ENCODE data around the gene GNMT.

The GNMT gene

DNA sequence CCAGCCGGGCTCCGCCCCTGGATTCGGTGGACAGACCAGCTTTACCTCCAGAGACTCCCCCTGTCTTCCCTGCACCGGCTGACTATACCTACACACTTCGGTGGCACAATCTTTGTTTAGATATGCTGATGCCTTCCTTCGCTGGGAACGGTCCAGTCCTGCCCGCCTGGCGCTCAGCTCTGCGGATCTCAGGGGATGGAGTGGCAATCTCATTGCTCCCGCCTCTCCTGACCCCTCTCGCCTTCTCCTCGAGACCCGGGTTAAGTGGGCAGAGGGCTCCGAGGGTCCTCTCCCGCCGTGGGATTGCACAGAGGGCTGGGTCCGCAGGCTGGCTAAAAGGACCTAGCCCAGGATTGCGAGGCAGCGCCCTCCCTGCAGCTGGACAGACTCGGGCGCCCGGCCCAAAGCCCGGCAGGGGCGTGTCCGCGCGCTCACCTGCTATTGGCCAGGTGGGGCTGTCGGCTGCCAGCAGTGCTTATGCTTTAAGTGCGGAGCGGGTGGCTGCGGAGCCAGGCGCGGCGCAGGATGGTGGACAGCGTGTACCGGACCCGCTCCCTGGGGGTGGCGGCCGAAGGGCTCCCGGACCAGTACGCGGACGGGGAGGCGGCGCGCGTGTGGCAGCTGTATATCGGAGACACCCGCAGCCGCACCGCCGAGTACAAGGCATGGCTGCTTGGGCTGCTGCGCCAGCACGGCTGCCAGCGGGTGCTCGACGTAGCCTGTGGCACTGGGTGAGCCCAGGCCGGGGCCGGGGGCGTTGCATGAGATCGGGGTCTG lies at the start of gene GNMT:
Gene GNMT (plus strand): TSS at position 512 of the 777 bp plus-strand sequence. CDS start 14 bp downstream, at position 526.
- Histone ChIP-seq H3K4me1 (ENCODE audit: control insufficient read depth in 1 of 2, insufficient read depth in 1 of 2, low read depth in 1 of 2, low read length in 1 of 2) (peaks cover 14% of the 10 kb centered on the region in 2 experiments), H3K4me3 (ENCODE audit: low read depth in 1 of 2, low read length in 1 of 2) (peak within 1 kb of the TSS; percentile 51 to 63), H3K36me3 (peaks cover 38% of the 10 kb centered on the region), H3K27me3 (peaks cover 35% of the 10 kb centered on the region), H3K9me3 (no peaks in the 10 kb centered on the region), H3K27ac (no peak within 1 kb of the TSS)
- TF ChIP-seq, protein P1, sequence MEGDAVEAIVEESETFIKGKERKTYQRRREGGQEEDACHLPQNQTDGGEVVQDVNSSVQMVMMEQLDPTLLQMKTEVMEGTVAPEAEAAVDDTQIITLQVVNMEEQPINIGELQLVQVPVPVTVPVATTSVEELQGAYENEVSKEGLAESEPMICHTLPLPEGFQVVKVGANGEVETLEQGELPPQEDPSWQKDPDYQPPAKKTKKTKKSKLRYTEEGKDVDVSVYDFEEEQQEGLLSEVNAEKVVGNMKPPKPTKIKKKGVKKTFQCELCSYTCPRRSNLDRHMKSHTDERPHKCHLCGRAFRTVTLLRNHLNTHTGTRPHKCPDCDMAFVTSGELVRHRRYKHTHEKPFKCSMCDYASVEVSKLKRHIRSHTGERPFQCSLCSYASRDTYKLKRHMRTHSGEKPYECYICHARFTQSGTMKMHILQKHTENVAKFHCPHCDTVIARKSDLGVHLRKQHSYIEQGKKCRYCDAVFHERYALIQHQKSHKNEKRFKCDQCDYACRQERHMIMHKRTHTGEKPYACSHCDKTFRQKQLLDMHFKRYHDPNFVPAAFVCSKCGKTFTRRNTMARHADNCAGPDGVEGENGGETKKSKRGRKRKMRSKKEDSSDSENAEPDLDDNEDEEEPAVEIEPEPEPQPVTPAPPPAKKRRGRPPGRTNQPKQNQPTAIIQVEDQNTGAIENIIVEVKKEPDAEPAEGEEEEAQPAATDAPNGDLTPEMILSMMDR (IDR thresholded peaks at IDR 0.05): no peak

DNA sequence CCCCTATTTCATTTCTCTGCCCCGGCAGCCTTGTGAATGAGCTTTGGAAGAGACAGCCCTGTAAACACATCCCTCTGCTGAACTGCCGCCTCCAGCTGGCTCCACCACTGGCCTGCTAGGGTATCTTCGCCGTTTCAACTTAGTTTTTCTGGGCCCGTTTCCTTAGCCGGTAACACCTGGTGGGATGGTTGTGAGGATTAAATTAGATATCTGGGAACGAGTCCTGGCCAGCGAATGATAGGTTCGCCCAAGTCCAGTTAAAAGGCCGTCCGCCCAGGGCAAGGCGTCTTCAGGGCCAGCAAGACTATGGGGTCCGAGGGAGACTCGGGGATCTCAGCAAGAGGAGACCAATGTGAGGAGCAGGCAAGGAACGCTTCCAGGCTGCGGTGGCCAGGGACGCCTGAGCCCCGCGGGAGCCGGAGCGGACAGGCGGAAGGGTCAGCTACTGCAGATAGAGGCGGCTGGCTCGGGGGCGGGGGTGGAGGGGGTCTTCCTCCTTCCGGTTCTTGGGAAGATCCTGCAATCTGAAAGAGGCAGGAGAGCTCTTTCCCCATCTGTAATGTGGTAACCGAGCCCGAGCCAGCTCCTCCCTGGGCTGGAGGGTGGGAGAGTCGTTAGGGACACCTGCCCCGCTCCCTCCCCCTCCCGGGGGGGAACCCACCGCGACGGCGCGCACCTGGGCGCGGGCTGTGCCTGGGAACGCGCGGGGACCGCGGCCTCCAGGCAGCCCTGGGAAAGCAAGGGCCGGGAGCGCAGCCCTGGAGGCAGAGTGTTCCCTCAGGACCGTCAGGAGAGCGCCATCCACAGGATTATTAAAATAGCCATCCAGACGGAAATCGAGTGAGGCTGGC lies 49.2 kb upstream of the GNMT start:
- Histone ChIP-seq H3K4me1 (ENCODE audit: control insufficient read depth in 1 of 2, insufficient read depth in 1 of 2, low read depth in 1 of 2, low read length in 1 of 2) (peaks cover 3 to 5% of the 10 kb centered on the region in 2 experiments), H3K36me3 (no peaks in the 10 kb centered on the region), H3K27me3 (peaks cover 22% of the 10 kb centered on the region), H3K27ac (no peak overlapping the region), H3K9me3 (no peaks in the 10 kb centered on the region), H3K4me3 (ENCODE audit: low read depth in 1 of 2, low read length in 1 of 2) (no peak overlapping the region)
- TF ChIP-seq, protein P1 (IDR thresholded peaks at IDR 0.05): no peak

- no peaks in the 10 kb centered on the region for H3K9me3 ChIP-seq
- TF ChIP-seq, protein P1 (IDR thresholded peaks at IDR 0.05): no peak
- no peak overlapping the region for H3K4me3 ChIP-seq (ENCODE audit: low read depth in 1 of 2, low read length in 1 of 2)
- no peaks in the 10 kb centered on the region for H3K36me3 ChIP-seq
- H3K4me1 ChIP-seq (ENCODE audit: control insufficient read depth in 1 of 2, insufficient read depth in 1 of 2, low read depth in 1 of 2, low read length in 1 of 2): peaks cover 3 to 5% of the 10 kb centered on the region in 2 experiments
- no peak overlapping the region for H3K27ac ChIP-seq
- H3K27me3 ChIP-seq: peaks cover 22% of the 10 kb centered on the region
These were observed 46.0 kb upstream of the GNMT start for GRCh38 chr6:42914546-42914945.

GRCh38 chr6:42915732-42916131 lies 44.8 kb upstream of the GNMT start, which contains the start of gene PTCRA:
TSS of gene PTCRA (plus strand) at chr6:42916053. CDS start at chr6:42916070, 17 bp downstream.
- no peaks in the 10 kb centered on the region for H3K36me3 ChIP-seq
- peaks cover 22% of the 10 kb centered on the region for H3K27me3 ChIP-seq
- no peak within 1 kb of the TSS for H3K27ac ChIP-seq
- peaks cover 3 to 5% of the 10 kb centered on the region in 2 experiments for H3K4me1 ChIP-seq (ENCODE audit: control insufficient read depth in 1 of 2, insufficient read depth in 1 of 2, low read depth in 1 of 2, low read length in 1 of 2)
- TF ChIP-seq, protein P1 (IDR thresholded peaks at IDR 0.05): no peak
- no peak within 1 kb of the TSS for H3K4me3 ChIP-seq (ENCODE audit: low read depth in 1 of 2, low read length in 1 of 2)
- no peaks in the 10 kb centered on the region for H3K9me3 ChIP-seq

DNA sequence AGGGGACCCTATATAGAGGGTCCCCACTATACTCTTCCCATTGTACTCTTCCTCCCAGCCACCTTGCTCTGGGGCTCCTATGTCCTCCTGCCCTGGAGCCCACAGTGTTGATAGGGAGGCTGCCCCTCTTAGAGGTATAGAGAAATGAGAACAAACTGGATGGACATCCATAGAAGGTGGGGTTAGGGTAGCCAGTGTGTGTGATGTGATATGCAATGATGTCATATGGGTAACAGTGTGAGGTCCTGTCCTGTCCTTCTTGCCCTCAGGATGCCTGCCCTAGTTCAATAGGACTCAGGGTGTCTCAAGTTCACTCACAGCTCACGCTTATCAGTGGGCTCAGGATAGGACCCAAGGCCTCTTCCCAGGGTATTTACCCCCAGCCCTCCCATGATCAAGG lies 44.3 kb upstream of the GNMT start:
- TF ChIP-seq, protein P1 (IDR thresholded peaks at IDR 0.05): no peak
- no peak overlapping the region for H3K27ac ChIP-seq
- no peaks in the 10 kb centered on the region for H3K36me3 ChIP-seq
- no peak overlapping the region for H3K4me3 ChIP-seq (ENCODE audit: low read depth in 1 of 2, low read length in 1 of 2)
- peaks cover 17% of the 10 kb centered on the region for H3K27me3 ChIP-seq
- no peaks in the 10 kb centered on the region for H3K9me3 ChIP-seq
- H3K4me1 ChIP-seq (ENCODE audit: control insufficient read depth in 1 of 2, insufficient read depth in 1 of 2, low read depth in 1 of 2, low read length in 1 of 2): peaks cover 3 to 5% of the 10 kb centered on the region in 2 experiments
